ENCODE data around the gene KRTAP22-2.

- TF ChIP-seq CTCF (IDR thresholded peaks at IDR 0.05) (no peak), POLR2A (IDR thresholded peaks at IDR 0.05) (no peak)
These were observed 35.4 kb upstream of the KRTAP22-2 start for GRCh38 chr21:30625449-30626165.

Measured in lower leg skin (tissue), 3 donors.